Measurements from ENCODE around the gene ATP11C. TPM values are rescaled to one million over a fixed set of nuclear protein-coding genes. Genes with fewer than 3 reads are reported as not detected.
"Not testable (repeated sequence)": the region's sequence is repeated elsewhere in the genome, so short reads cannot be mapped to it uniquely, and the experiment has no call there.

Gene ATP11C
- total and polyA plus RNA-seq, 9 donors, result 11.6 to 20.7 (median 15.4) TPM

DNA sequence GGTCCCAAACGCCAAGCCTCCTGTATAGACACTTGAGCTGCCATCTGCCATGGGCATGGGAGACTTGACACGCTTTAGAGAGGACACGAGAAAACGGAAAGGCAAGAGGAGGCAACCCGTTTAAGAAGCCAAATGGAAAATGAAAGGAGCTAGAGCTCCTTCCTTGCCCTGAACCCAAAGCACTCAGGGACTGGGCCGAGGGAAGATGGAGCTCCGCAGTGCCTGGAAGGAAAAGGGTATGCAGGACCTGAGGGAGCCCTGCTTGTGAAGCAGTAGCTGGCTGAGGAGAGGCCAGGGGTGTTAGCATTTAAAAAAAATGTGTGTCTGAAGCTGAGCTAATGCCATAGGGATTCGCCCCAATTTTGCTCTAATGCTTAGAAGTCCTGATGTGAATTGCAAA, 239.9 kb downstream of the ATP11C start:
- no peak overlapping the region for H3K27ac ChIP-seq (ENCODE audit: low read length)
- no peak overlapping the region for H3K4me3 ChIP-seq (ENCODE audit: low read length)
- DNase-seq, result no peak
- WGBS (ENCODE audit: insufficient coverage), result 42% methylated on average over 6 of the region's 8 CpGs
- H3K4me1 ChIP-seq (ENCODE audit: control insufficient read depth, insufficient read depth, low read length), result peaks cover 5% of the 10 kb centered on the region
- no peaks in the 10 kb centered on the region for H3K9me3 ChIP-seq (replicated peaks; ENCODE audit: control insufficient read depth, low read depth, low read length)
- no peaks in the 10 kb centered on the region for H3K36me3 ChIP-seq (ENCODE audit: control insufficient read depth, insufficient read depth, low read length)
- peaks cover 26% of the 10 kb centered on the region for H3K27me3 ChIP-seq (ENCODE audit: control insufficient read depth, insufficient read depth, low read length)

GRCh38 chrX:139692506-139692849, 240.4 kb downstream of the ATP11C start:
- Histone ChIP-seq H3K4me1 (ENCODE audit: control insufficient read depth, insufficient read depth, low read length) (peaks cover 5% of the 10 kb centered on the region), H3K4me3 (ENCODE audit: low read length) (peak overlapping the region; percentile 27), H3K9me3 (replicated peaks; ENCODE audit: control insufficient read depth, low read depth, low read length) (no peaks in the 10 kb centered on the region), H3K27ac (ENCODE audit: low read length) (no peak overlapping the region), H3K27me3 (ENCODE audit: control insufficient read depth, insufficient read depth, low read length) (peaks cover 26% of the 10 kb centered on the region), H3K36me3 (ENCODE audit: control insufficient read depth, insufficient read depth, low read length) (no peaks in the 10 kb centered on the region)
- DNase-seq, result peak; percentile 2
- WGBS (ENCODE audit: insufficient coverage), result 43% methylated on average over 11 of the region's 11 CpGs

DNA sequence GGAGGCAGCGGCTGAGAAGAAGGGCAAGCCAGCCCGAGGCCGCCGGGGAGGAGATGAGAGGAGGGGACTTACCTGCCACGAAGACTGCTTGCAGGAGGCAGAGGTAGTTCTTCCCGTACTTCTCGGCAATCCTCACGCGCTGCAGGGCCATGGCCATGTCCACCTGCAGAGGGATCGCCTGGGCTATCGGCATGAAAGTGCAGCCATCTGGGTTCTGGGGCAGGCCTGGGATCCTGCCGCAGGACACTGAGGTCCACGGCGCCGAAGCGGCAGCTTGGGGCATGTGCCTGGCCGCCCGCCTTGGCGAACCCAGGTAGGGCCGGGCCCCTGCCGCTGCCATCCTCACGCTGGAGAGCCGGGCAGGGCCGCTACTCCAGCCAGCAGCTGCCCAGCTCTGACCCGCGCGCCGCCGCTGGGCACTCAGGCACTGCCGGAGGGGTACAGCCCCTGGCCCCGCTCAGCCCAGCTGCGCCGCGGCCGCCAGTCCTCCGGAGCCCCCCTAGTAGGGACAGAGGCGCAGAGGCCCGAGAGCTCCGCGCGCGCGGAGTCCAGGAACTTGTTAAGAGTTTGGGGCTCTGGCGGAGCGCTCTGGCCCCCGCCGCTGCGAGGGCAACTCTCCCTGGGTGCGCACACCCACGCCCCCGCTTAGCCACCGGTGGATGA, 240.9 kb downstream of the ATP11C start:
- WGBS (ENCODE audit: insufficient coverage), result 22% methylated on average over 52 of the region's 52 CpGs
- Histone ChIP-seq H3K36me3 (ENCODE audit: control insufficient read depth, insufficient read depth, low read length) (no peaks in the 10 kb centered on the region), H3K4me3 (ENCODE audit: low read length) (peak overlapping the region; percentile 27), H3K9me3 (replicated peaks; ENCODE audit: control insufficient read depth, low read depth, low read length) (no peaks in the 10 kb centered on the region), H3K4me1 (ENCODE audit: control insufficient read depth, insufficient read depth, low read length) (peaks cover 5% of the 10 kb centered on the region), H3K27me3 (ENCODE audit: control insufficient read depth, insufficient read depth, low read length) (peaks cover 26% of the 10 kb centered on the region), H3K27ac (ENCODE audit: low read length) (no peak overlapping the region)
- peak; percentile 4 for DNase-seq

GRCh38 chrX:139691493-139691842, 241.4 kb downstream of the ATP11C start:
- Histone ChIP-seq H3K36me3 (ENCODE audit: control insufficient read depth, insufficient read depth, low read length) (no peaks in the 10 kb centered on the region), H3K27me3 (ENCODE audit: control insufficient read depth, insufficient read depth, low read length) (peaks cover 26% of the 10 kb centered on the region), H3K9me3 (replicated peaks; ENCODE audit: control insufficient read depth, low read depth, low read length) (no peaks in the 10 kb centered on the region), H3K4me3 (ENCODE audit: low read length) (peak overlapping the region; percentile 13), H3K27ac (ENCODE audit: low read length) (no peak overlapping the region), H3K4me1 (ENCODE audit: control insufficient read depth, insufficient read depth, low read length) (peaks cover 5% of the 10 kb centered on the region)
- WGBS (ENCODE audit: insufficient coverage), result 29% methylated on average over 13 of the region's 23 CpGs
- peak; percentile 27 for DNase-seq

GRCh38 chrX:139685175-139685574, 247.7 kb downstream of the ATP11C start:
- H3K27ac ChIP-seq (ENCODE audit: low read length); H3K9me3 ChIP-seq (replicated peaks; ENCODE audit: control insufficient read depth, low read depth, low read length); DNase-seq; H3K4me1 ChIP-seq (ENCODE audit: control insufficient read depth, insufficient read depth, low read length); H3K4me3 ChIP-seq (ENCODE audit: low read length); H3K27me3 ChIP-seq (ENCODE audit: control insufficient read depth, insufficient read depth, low read length); H3K36me3 ChIP-seq (ENCODE audit: control insufficient read depth, insufficient read depth, low read length): not testable (repeated sequence)
- 77% methylated on average over 3 of the region's 7 CpGs for WGBS (ENCODE audit: insufficient coverage)

DNA sequence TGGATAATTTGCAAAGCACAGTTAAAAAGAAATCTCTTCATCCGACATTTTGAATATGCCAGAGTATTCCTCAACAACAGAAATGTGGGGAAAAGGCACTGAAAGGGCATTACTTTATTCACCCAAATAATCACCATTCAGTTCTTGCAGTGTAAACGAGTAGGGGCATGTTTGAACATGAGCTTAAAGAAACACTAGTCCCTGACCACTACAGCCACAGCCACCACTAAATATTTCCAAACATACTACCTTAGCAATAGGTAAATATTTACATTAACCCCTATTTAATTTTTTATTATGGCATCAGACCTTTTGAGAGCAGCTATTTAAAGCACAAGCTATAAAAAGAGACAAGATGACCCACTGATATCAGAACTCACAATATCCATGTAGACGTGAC, 252.5 kb downstream of the ATP11C start:
- no peaks in the 10 kb centered on the region for H3K4me1 ChIP-seq (ENCODE audit: control insufficient read depth, insufficient read depth, low read length)
- H3K4me3 ChIP-seq (ENCODE audit: low read length), result no peak overlapping the region
- H3K27ac ChIP-seq (ENCODE audit: low read length), result no peak overlapping the region
- no peaks in the 10 kb centered on the region for H3K36me3 ChIP-seq (ENCODE audit: control insufficient read depth, insufficient read depth, low read length)
- H3K27me3 ChIP-seq (ENCODE audit: control insufficient read depth, insufficient read depth, low read length), result no peaks in the 10 kb centered on the region
- H3K9me3 ChIP-seq (replicated peaks; ENCODE audit: control insufficient read depth, low read depth, low read length), result no peaks in the 10 kb centered on the region
- no peak for DNase-seq
- no CpG with 5 or more reads among the region's 3 CpGs for WGBS (ENCODE audit: insufficient coverage)

Other genes with a start within 250 kb of the ATP11C start
- gene MCF2, start 224.9 kb downstream of the ATP11C start, total RNA-seq, result 0.27 TPM
- under 1 TPM; 0.11 to 0.48 (median 0.21) TPM for gene MCF2, start 224.9 kb downstream of the ATP11C start, polyA plus RNA-seq (ENCODE audit: insufficient read depth in 1 of 8, insufficient read length in 8 of 8, low replicate concordance in 1 of 8)
- gene CXorf66, start 32.5 kb upstream of the ATP11C start, total RNA-seq, result not detected
- gene CXorf66, start 32.5 kb upstream of the ATP11C start, polyA plus RNA-seq (ENCODE audit: insufficient read depth in 1 of 8, insufficient read length in 8 of 8, low replicate concordance in 1 of 8), result not detected

All from muscle of leg (tissue), 11 donors.